ENCODE data around the gene TET2.

DNA sequence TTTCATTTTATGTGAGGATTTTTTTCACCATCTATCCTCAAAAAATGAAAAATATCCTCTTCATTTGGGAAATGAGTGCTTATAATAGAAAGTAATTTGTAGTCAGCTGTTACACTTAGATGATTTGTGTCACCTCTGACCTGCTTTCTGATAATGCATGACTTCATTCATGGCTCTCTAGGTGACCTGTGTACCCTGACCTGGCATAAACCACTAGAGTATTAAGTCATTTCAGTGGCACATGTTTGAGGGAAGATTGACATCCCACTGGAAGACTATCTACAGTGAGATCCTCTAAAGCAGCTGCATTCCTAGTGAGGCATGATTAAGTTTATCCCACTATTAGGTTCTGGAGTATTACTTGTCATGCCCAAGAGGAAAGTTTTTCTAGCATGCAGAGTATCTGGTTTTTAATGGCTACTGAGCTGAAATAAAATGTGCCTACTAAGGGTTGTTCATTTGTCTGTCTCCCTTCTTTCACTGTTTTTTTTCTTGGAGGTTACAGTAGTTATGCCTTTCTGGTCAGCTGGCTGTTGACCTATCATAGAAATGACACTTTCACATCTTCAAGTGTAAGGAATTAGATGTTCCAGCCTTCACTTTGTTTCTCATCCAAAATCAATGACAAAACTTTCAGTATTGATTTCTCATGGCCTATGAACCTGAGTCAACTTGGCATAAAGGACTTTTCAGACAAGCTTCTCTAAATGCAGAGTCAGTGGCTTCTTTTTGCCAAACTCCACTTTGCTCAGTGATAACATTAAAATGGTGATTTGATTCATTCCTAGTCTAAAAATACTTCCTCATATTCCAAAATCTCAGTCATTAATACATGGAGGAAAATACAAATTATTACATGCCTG, 33.1 kb downstream of the TET2 start:
- TF ChIP-seq, protein P1, sequence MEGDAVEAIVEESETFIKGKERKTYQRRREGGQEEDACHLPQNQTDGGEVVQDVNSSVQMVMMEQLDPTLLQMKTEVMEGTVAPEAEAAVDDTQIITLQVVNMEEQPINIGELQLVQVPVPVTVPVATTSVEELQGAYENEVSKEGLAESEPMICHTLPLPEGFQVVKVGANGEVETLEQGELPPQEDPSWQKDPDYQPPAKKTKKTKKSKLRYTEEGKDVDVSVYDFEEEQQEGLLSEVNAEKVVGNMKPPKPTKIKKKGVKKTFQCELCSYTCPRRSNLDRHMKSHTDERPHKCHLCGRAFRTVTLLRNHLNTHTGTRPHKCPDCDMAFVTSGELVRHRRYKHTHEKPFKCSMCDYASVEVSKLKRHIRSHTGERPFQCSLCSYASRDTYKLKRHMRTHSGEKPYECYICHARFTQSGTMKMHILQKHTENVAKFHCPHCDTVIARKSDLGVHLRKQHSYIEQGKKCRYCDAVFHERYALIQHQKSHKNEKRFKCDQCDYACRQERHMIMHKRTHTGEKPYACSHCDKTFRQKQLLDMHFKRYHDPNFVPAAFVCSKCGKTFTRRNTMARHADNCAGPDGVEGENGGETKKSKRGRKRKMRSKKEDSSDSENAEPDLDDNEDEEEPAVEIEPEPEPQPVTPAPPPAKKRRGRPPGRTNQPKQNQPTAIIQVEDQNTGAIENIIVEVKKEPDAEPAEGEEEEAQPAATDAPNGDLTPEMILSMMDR (conservative IDR thresholded peaks at IDR 0.05; ENCODE audit: low read depth, low read length): no peak
- TF ChIP-seq EZH2 (IDR thresholded peaks at IDR 0.05; ENCODE audit: borderline replicate concordance, low read depth, low read length, poor library complexity, severe bottlenecking): no peak

All from A673 (cell line).